ENCODE measurements around the gene MASTL. TPM values are rescaled to one million over a fixed set of nuclear protein-coding genes. Genes with fewer than 3 reads are reported as not detected.

Gene MASTL
- total RNA-seq, 3 donors from 2014 or later (not counting 1 experiment from before 2014, with no cell fraction given): 10.1 to 21.2 (median 11.5) TPM

GRCh38 chr10:27203806-27204205 is 48.7 kb downstream of the MASTL start:
- WGBS (ENCODE audit: insufficient coverage): 96% methylated on average over 5 of the region's 5 CpGs
- no peaks in the 10 kb centered on the region for H3K27me3 ChIP-seq (ENCODE audit: control insufficient read depth, insufficient read depth, low read length)
- no peaks in the 10 kb centered on the region for H3K9me3 ChIP-seq (ENCODE audit: control insufficient read depth, insufficient read depth, low read length)
- Mint-ChIP-seq H3K4me3 (no peak overlapping the region), H3K36me3 (peaks cover 5% of the 10 kb centered on the region), H3K27me3 (ENCODE audit: low read depth in 2 of 2) (no peaks in the 10 kb centered on the region), H3K27ac (no peak overlapping the region), H3K4me1 (peaks cover 0 to 7% of the 10 kb centered on the region in 2 donors), H3K9me3 (no peaks in the 10 kb centered on the region)
- peaks cover 77% of the 10 kb centered on the region for H3K36me3 ChIP-seq (ENCODE audit: control insufficient read depth, insufficient read depth, low read length)
- DNase-seq (no peak), ATAC-seq (no peak)
- no peak for TF ChIP-seq CTCF (IDR thresholded peaks at IDR 0.05)
- intact Hi-C loops (cut with micrococcal nuclease): no loop called here
- H3K4me3 ChIP-seq (ENCODE audit: low read length): no peak overlapping the region
- H3K4me1 ChIP-seq (ENCODE audit: control insufficient read depth, insufficient read depth, low read length): no peaks in the 10 kb centered on the region
- no peak overlapping the region for H3K27ac ChIP-seq (ENCODE audit: low read length)

DNA sequence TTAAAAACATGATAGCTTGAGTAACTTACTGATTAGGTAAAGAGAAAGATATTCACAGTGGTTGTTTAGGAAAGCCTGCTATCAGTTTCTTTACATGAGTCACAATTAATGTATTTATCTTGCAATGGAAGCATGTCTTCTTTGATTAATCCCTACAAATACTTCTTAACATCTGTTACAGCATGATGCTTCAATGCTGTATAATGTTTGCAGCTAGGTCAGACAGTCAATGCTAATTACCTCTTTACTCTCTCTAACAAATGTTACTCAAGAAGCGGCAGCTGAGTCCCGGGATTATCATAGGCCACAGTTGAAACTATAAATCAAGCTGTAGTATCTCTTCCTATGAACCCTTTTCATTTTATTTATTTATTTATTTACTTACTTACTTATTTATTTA is 52.2 kb downstream of the MASTL start:
- DNase-seq: no peak
- no peaks in the 10 kb centered on the region for H3K4me1 Mint-ChIP-seq
- intact Hi-C loops (cut with micrococcal nuclease): no loop called here
- no peak for TF ChIP-seq CTCF (IDR thresholded peaks at IDR 0.05)
- no peak overlapping the region for H3K4me3 Mint-ChIP-seq
- no peak overlapping the region for H3K27ac Mint-ChIP-seq
- 100% methylated on average over 2 of the region's 2 CpGs for WGBS (ENCODE audit: insufficient coverage)
- ATAC-seq: no peak
- no peak overlapping the region for H3K4me3 ChIP-seq (ENCODE audit: low read length)
- H3K4me1 ChIP-seq (ENCODE audit: control insufficient read depth, insufficient read depth, low read length): no peaks in the 10 kb centered on the region
- H3K27me3 ChIP-seq (ENCODE audit: control insufficient read depth, insufficient read depth, low read length): no peaks in the 10 kb centered on the region
- H3K27me3 Mint-ChIP-seq (ENCODE audit: low read depth in 2 of 2): no peaks in the 10 kb centered on the region
- H3K9me3 Mint-ChIP-seq: no peaks in the 10 kb centered on the region
- peaks cover 83% of the 10 kb centered on the region for H3K36me3 ChIP-seq (ENCODE audit: control insufficient read depth, insufficient read depth, low read length)
- no peak overlapping the region for H3K27ac ChIP-seq (ENCODE audit: low read length)
- no peaks in the 10 kb centered on the region for H3K9me3 ChIP-seq (ENCODE audit: control insufficient read depth, insufficient read depth, low read length)
- peaks cover 17% of the 10 kb centered on the region for H3K36me3 Mint-ChIP-seq

DNA sequence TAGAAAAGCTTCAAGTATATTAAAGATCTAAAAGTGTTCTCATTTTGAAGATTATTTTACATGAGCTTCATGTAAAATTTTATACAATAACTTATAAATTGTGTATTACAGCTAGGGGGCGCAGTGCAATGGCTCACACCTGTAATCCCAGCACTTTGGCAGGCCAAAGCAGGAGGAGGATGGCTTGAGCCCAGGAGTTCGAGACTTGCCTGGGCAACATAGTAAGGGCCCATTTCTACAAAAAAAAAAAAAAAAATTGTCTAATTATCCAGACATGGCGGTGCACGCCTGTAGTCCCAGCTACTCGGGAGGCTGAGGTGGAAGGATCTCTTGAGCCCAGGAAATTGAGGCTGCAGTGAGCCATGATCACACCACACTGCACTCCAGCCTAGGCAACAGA is 68.8 kb downstream of the MASTL start:
- DNase-seq (peak in 1 of 2 donors; percentile 79), ATAC-seq (no peak)
- Mint-ChIP-seq H3K4me3 (peak overlapping the region; percentile 86), H3K27ac (peak overlapping the region; percentile 40 to 86), H3K4me1 (peaks cover 26 to 29% of the 10 kb centered on the region in 2 donors), H3K36me3 (peaks cover 8% of the 10 kb centered on the region), H3K9me3 (no peaks in the 10 kb centered on the region), H3K27me3 (ENCODE audit: low read depth in 2 of 2) (no peaks in the 10 kb centered on the region)
- intact Hi-C loops (cut with micrococcal nuclease): loop anchor here (1.0 to 10.0 kb wide), 3 partner anchors 61 to 369 kb away; no protein-coding TSS in a partner anchor
- peaks cover 32% of the 10 kb centered on the region for H3K4me1 ChIP-seq (ENCODE audit: control insufficient read depth, insufficient read depth, low read length)
- no peaks in the 10 kb centered on the region for H3K27me3 ChIP-seq (ENCODE audit: control insufficient read depth, insufficient read depth, low read length)
- WGBS (ENCODE audit: insufficient coverage): 82% methylated on average over 5 of the region's 5 CpGs
- no peak overlapping the region for H3K27ac ChIP-seq (ENCODE audit: low read length)
- peak; percentile 72 for TF ChIP-seq CTCF (IDR thresholded peaks at IDR 0.05)
- H3K36me3 ChIP-seq (ENCODE audit: control insufficient read depth, insufficient read depth, low read length): peaks cover 50% of the 10 kb centered on the region
- H3K9me3 ChIP-seq (ENCODE audit: control insufficient read depth, insufficient read depth, low read length): no peaks in the 10 kb centered on the region
- H3K4me3 ChIP-seq (ENCODE audit: low read length): no peak overlapping the region

DNA sequence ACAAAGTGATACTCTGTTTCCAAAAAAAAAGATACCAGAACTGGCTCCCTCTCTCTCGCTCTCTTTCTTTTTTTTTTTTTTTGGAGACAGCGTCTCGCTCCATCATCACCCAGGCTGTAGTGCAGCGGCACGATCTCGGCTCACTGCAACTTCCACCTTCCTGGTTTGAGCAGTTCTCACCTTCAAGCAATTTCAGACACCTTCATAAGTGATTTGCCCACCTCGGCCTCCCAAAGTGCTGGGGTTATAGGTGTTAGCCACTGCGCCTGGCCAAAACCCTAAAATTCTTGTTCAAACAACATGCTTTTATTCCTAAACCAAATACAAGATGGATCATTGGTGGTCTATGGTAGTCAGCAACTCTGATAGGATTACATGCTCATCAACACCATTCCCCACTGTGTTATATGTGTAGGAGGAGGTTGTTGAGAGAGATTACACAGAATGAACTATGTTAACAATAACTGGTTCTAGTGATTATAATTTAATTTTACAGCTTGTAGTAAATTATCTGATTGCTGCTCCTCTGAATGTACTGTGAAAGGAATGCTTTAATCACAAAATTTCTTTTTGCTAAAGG is 69.9 kb downstream of the MASTL start:
- Histone ChIP-seq H3K4me1 (ENCODE audit: control insufficient read depth, insufficient read depth, low read length) (peaks cover 32% of the 10 kb centered on the region), H3K9me3 (ENCODE audit: control insufficient read depth, insufficient read depth, low read length) (no peaks in the 10 kb centered on the region), H3K4me3 (ENCODE audit: low read length) (peak overlapping the region; percentile 1), H3K27me3 (ENCODE audit: control insufficient read depth, insufficient read depth, low read length) (no peaks in the 10 kb centered on the region), H3K27ac (ENCODE audit: low read length) (peak overlapping the region; percentile 8), H3K36me3 (ENCODE audit: control insufficient read depth, insufficient read depth, low read length) (peaks cover 48% of the 10 kb centered on the region)
- DNase-seq (peak; percentile 66 to 73), ATAC-seq (peak; percentile 73 to 84 (median 84))
- H3K27ac Mint-ChIP-seq: peak overlapping the region; percentile 86 to 90
- H3K36me3 Mint-ChIP-seq: no peaks in the 10 kb centered on the region
- TF ChIP-seq CTCF (IDR thresholded peaks at IDR 0.05): no peak
- intact Hi-C loops (cut with micrococcal nuclease): loop anchor here (1.0 to 10.0 kb wide), 4 partner anchors 15 to 370 kb away; partner anchors contain the start of genes ACBD5, ANKRD26 and MASTL
- peak overlapping the region; percentile 86 for H3K4me3 Mint-ChIP-seq
- H3K9me3 Mint-ChIP-seq: no peaks in the 10 kb centered on the region
- H3K27me3 Mint-ChIP-seq (ENCODE audit: low read depth in 2 of 2): no peaks in the 10 kb centered on the region
- WGBS (ENCODE audit: insufficient coverage): 15% methylated on average over 7 of the region's 8 CpGs
- peaks cover 20 to 29% of the 10 kb centered on the region in 2 donors for H3K4me1 Mint-ChIP-seq
